Mesenchymal stem cell (in vitro differentiated cells and primary cell): ENCODE measurements around the gene RIMKLB.
A peak's percentile ranks its signal among the peaks of the same experiment; 100 is the strongest.

Source experiments
- DNase-seq: peaks from one replicate; pipeline ENCODE4 v3.0.0-alpha.2; 2013
- H2AFZ ChIP-seq: one replicate; pipeline ENCODE4 v1.6.1; 2013; ENCODE audit warnings: low read depth, mild to moderate bottlenecking, control low read depth, inconsistent platforms, low read length, moderate library complexity
- H2AK5ac ChIP-seq: 2 replicates; pipeline ENCODE4 v1.6.1; 2013; ENCODE audit warnings: low read length, moderate library complexity, mild to moderate bottlenecking, inconsistent platforms; ENCODE audit not compliant: severe bottlenecking
- H2BK120ac ChIP-seq: one replicate; pipeline ENCODE4 v1.6.1; 2013; ENCODE audit warnings: low read depth, mild to moderate bottlenecking, inconsistent platforms, low read length, moderate library complexity
- H2BK12ac ChIP-seq, 2 experiments: one replicate each; pipeline ENCODE4 v1.6.1; 2013; ENCODE audit warnings: inconsistent platforms in 2 of 2, low read length in 2 of 2, mild to moderate bottlenecking in 2 of 2, moderate library complexity in 2 of 2, control low read depth in 1 of 2
- H2BK15ac ChIP-seq: one replicate; pipeline ENCODE4 v1.6.1; 2013; ENCODE audit warnings: mild to moderate bottlenecking, low read depth, inconsistent platforms; ENCODE audit not compliant: poor library complexity, severe bottlenecking
- H2BK5ac ChIP-seq: 2 replicates; pipeline ENCODE4 v1.6.1; 2013; ENCODE audit warnings: low read depth, mild to moderate bottlenecking, low read length, control low read depth, inconsistent platforms; ENCODE audit not compliant: poor library complexity, severe bottlenecking
- H3K14ac ChIP-seq, 2 experiments: one replicate each; pipeline ENCODE4 v1.6.1; 2013; ENCODE audit warnings: inconsistent platforms in 2 of 2, low read length in 2 of 2, control low read depth in 1 of 2, mild to moderate bottlenecking in 1 of 2, moderate library complexity in 1 of 2
- H3K18ac ChIP-seq, 2 experiments: one replicate each; pipeline ENCODE4 v1.6.1; 2013; ENCODE audit warnings: inconsistent platforms in 2 of 2, low read length in 2 of 2, control low read depth in 1 of 2, low read depth in 1 of 2, mild to moderate bottlenecking in 1 of 2
- H3K23ac ChIP-seq, 2 experiments: one replicate each; pipeline ENCODE4 v1.6.1; 2013; ENCODE audit warnings: inconsistent platforms in 2 of 2, low read length in 2 of 2, mild to moderate bottlenecking in 2 of 2, moderate library complexity in 2 of 2, control low read depth in 1 of 2
- H3K27ac ChIP-seq: 2 replicates; pipeline ENCODE4 v1.5.1; 2013; ENCODE audit warnings: mild to moderate bottlenecking, moderate library complexity, low read length, control low read depth, inconsistent platforms; ENCODE audit not compliant: poor library complexity, severe bottlenecking
- H3K27me3 ChIP-seq, 2 experiments: 2 replicates each; pipeline versions ENCODE4 v1.6.1 to v1.7.0; 2013; ENCODE audit warnings: low read length in 2 of 2, mild to moderate bottlenecking in 2 of 2, moderate library complexity in 2 of 2, control low read depth in 1 of 2, inconsistent platforms in 1 of 2; ENCODE audit not compliant: control insufficient read depth in 1 of 2, insufficient read depth in 1 of 2
- H3K36me3 ChIP-seq, 2 experiments: 2 replicates each; pipeline versions ENCODE4 v1.6.1 to v1.7.0; 2013; ENCODE audit warnings: low read length in 2 of 2, control low read depth in 1 of 2, inconsistent platforms in 1 of 2, low read depth in 1 of 2, mild to moderate bottlenecking in 1 of 2; ENCODE audit not compliant: insufficient read depth in 2 of 2, control insufficient read depth in 1 of 2
- H3K4ac ChIP-seq, 2 experiments: one replicate each; pipeline ENCODE4 v1.6.1; 2013; ENCODE audit warnings: inconsistent platforms in 2 of 2, low read length in 2 of 2, mild to moderate bottlenecking in 2 of 2, moderate library complexity in 2 of 2, control low read depth in 1 of 2, low read depth in 1 of 2
- H3K4me1 ChIP-seq: 2 replicates; pipeline ENCODE4 v1.6.1; 2013; ENCODE audit warnings: low read depth, low read length, control low read depth; ENCODE audit not compliant: control insufficient read depth, insufficient read depth
- H3K4me2 ChIP-seq: 2 replicates; pipeline ENCODE4 v1.6.1; 2013; ENCODE audit warnings: low read length, mild to moderate bottlenecking, inconsistent platforms; ENCODE audit not compliant: poor library complexity, severe bottlenecking
- H3K4me3 ChIP-seq, 2 experiments: 2 replicates each; pipeline versions ENCODE4 v1.5.1 to v1.7.0; 2013; ENCODE audit warnings: low read length in 2 of 2, mild to moderate bottlenecking in 2 of 2, control low read depth in 1 of 2, low read depth in 1 of 2; ENCODE audit not compliant: insufficient read depth in 1 of 2
- H3K79me1 ChIP-seq: replicated peaks from 2 replicates; pipeline ENCODE4 v1.6.1; 2013; ENCODE audit warnings: mild to moderate bottlenecking, control low read depth, low read length, inconsistent platforms; ENCODE audit not compliant: poor library complexity, severe bottlenecking
- H3K9ac ChIP-seq: 2 replicates; pipeline ENCODE4 v1.7.0; 2013; ENCODE audit warnings: mild to moderate bottlenecking, low read length, moderate library complexity
- H3K9me3 ChIP-seq: 2 replicates; pipeline ENCODE4 v1.7.0; 2013; ENCODE audit warnings: mild to moderate bottlenecking, low read length; ENCODE audit not compliant: control insufficient read depth
- H4K8ac ChIP-seq: one replicate; pipeline ENCODE4 v1.6.1; 2013; ENCODE audit warnings: inconsistent platforms, mild to moderate bottlenecking, low read length, moderate library complexity
- H4K91ac ChIP-seq: one replicate; pipeline ENCODE4 v1.6.1; 2013; ENCODE audit warnings: mild to moderate bottlenecking, low read length, inconsistent platforms
- WGBS: methylation state at CpG from one replicate; pipeline ENCODE4 v1.1.7; 2013; ENCODE audit warnings: mixed read lengths; 5-methylcytosine and 5-hydroxymethylcytosine counted together

Gene RIMKLB

DNA sequence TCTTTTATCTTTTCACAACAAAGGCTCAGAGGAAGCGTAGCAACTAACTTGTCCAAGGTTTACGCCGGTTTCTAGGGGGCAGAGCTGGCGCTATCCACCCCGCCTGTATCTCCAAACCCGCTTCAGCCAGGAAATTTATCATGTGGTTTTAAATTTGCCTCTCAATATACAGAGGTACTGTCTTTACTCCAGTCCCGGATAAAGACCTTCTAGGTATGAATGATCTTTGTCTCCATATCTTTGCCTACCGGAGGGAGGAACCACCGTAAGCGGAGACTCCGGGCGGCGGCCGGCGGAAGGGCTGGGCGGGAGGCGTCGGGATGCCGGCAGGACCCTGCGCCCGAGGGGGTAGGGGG, 693 bp upstream of the RIMKLB start:
- H3K79me1 ChIP-seq: peaks cover 2% of the 10 kb centered on the region
- peak overlapping the region; percentile 83 to 87 for H3K4me3 ChIP-seq
- H2BK120ac ChIP-seq: peak overlapping the region; percentile 29
- no peak overlapping the region for H2BK15ac ChIP-seq
- peak; percentile 57 for DNase-seq
- peak overlapping the region; percentile 90 for H4K8ac ChIP-seq
- peak overlapping the region; percentile 95 for H3K9ac ChIP-seq
- H2BK12ac ChIP-seq: peak overlapping the region in 1 of 2 experiments; percentile 88
- peaks cover 2% of the 10 kb centered on the region for H3K4me1 ChIP-seq
- peak overlapping the region; percentile 15 to 79 for H3K4ac ChIP-seq
- peak overlapping the region in 1 of 2 experiments; percentile 65 for H3K14ac ChIP-seq
- H2AFZ ChIP-seq: peak overlapping the region; percentile 99
- H3K36me3 ChIP-seq: no peaks in the 10 kb centered on the region
- under 1% methylated on average over 17 of the region's 21 CpGs for WGBS
- peak overlapping the region; percentile 72 for H3K27ac ChIP-seq
- H2AK5ac ChIP-seq: no peak overlapping the region
- peak overlapping the region; percentile 87 for H2BK5ac ChIP-seq
- no peaks in the 10 kb centered on the region for H3K9me3 ChIP-seq
- H4K91ac ChIP-seq: peak overlapping the region; percentile 78
- peak overlapping the region; percentile 82 to 94 for H3K18ac ChIP-seq
- H3K23ac ChIP-seq: peak overlapping the region in 1 of 2 experiments; percentile 83
- H3K27me3 ChIP-seq: no peaks in the 10 kb centered on the region
- peak overlapping the region; percentile 94 for H3K4me2 ChIP-seq

DNA sequence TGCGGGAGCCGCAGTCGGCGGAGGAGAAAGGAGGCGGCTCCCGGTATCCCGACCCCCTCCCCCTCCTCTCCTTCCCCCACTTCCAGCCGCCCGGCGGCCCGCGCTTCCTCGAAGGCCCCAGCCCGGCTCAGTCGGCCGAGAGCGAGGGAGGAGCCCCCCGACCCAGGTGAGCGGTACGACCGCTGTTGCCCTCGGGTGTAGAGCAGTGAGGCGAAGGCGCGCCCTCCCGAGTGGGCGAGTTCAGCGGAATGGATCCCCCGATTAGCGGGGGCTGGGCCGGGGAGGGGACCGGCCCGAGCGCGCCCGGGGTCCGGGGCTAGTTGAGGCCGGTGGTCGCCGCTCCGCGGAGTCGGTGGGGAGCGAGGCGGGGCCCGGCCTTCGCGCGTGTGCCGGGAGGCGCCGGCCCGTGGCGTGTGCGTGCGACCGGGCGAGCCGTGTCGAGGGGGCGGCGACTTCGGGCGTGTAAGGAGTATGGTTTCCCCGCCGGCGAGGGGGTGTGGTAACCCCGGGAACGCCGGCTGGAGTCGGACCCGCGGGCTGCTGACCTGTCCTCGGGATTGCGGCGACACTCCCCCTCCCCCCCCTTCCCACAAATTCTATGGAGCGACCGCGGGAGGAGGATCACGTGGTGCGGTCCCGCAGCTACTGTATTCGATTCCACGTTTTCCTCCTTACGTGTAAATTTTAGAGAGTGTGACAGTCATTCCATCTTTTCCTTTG, 501 bp downstream of the RIMKLB start:
- H3K4me3 ChIP-seq: peak overlapping the region; percentile 87 to 92
- peak overlapping the region; percentile 68 to 100 for H3K18ac ChIP-seq
- H3K4ac ChIP-seq: peak overlapping the region; percentile 29 to 99
- peak overlapping the region; percentile 77 for H3K4me2 ChIP-seq
- H2BK15ac ChIP-seq: peak overlapping the region; percentile 91
- H3K9ac ChIP-seq: peak overlapping the region; percentile 93
- H2AK5ac ChIP-seq: no peak overlapping the region
- H3K9me3 ChIP-seq: no peaks in the 10 kb centered on the region
- peak overlapping the region; percentile 57 for H4K8ac ChIP-seq
- H3K4me1 ChIP-seq: peaks cover 2% of the 10 kb centered on the region
- no peaks in the 10 kb centered on the region for H3K36me3 ChIP-seq
- peak overlapping the region; percentile 83 for H3K27ac ChIP-seq
- H2BK120ac ChIP-seq: peak overlapping the region; percentile 37
- peak; percentile 81 for DNase-seq
- peak overlapping the region in 1 of 2 experiments; percentile 92 for H2BK12ac ChIP-seq
- peak overlapping the region; percentile 88 for H2AFZ ChIP-seq
- peak overlapping the region in 1 of 2 experiments; percentile 99 for H3K14ac ChIP-seq
- peak overlapping the region; percentile 92 for H4K91ac ChIP-seq
- H3K27me3 ChIP-seq: no peaks in the 10 kb centered on the region
- peak overlapping the region; percentile 95 for H2BK5ac ChIP-seq
- H3K79me1 ChIP-seq: peaks cover 2% of the 10 kb centered on the region
- under 1% methylated on average over 57 of the region's 85 CpGs for WGBS
- H3K23ac ChIP-seq: peak overlapping the region in 1 of 2 experiments; percentile 98

DNA sequence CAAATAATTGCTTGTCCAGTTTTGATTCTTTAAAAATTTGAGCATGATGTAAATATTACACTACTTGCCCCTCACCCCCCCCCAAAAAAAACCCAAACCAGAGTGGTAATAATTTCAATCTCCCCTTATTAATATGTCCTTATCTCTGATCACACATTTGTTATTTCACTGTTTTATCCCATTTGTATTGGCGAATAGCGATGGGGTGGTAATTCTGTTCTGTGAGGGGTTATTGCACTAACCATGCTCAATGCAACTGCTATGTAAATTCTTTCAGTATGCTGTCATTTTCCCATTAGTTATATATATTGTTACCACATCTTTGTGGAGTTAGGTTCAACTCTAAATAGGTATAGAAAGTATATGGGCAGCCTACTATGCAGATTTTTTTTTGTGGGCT, 1.1 kb downstream of the RIMKLB start:
- H3K14ac ChIP-seq: no peak overlapping the region
- H3K4me3 ChIP-seq: peak overlapping the region; percentile 87 to 92
- no peak overlapping the region for H4K8ac ChIP-seq
- WGBS: 17% methylated on average over 2 of the region's 2 CpGs
- H3K4ac ChIP-seq: no peak overlapping the region
- H3K18ac ChIP-seq: no peak overlapping the region
- peak overlapping the region; percentile 10 for H3K27ac ChIP-seq
- no peak overlapping the region for H3K23ac ChIP-seq
- no peaks in the 10 kb centered on the region for H3K27me3 ChIP-seq
- H4K91ac ChIP-seq: no peak overlapping the region
- H2BK15ac ChIP-seq: no peak overlapping the region
- no peak overlapping the region for H2BK120ac ChIP-seq
- H2AK5ac ChIP-seq: no peak overlapping the region
- H2AFZ ChIP-seq: no peak overlapping the region
- H3K4me2 ChIP-seq: peak overlapping the region; percentile 77
- peaks cover 2% of the 10 kb centered on the region for H3K4me1 ChIP-seq
- H2BK12ac ChIP-seq: no peak overlapping the region
- DNase-seq: peak; percentile 60
- peaks cover 2% of the 10 kb centered on the region for H3K79me1 ChIP-seq
- no peaks in the 10 kb centered on the region for H3K36me3 ChIP-seq
- H3K9ac ChIP-seq: peak overlapping the region; percentile 93
- H3K9me3 ChIP-seq: no peaks in the 10 kb centered on the region
- H2BK5ac ChIP-seq: no peak overlapping the region

DNA sequence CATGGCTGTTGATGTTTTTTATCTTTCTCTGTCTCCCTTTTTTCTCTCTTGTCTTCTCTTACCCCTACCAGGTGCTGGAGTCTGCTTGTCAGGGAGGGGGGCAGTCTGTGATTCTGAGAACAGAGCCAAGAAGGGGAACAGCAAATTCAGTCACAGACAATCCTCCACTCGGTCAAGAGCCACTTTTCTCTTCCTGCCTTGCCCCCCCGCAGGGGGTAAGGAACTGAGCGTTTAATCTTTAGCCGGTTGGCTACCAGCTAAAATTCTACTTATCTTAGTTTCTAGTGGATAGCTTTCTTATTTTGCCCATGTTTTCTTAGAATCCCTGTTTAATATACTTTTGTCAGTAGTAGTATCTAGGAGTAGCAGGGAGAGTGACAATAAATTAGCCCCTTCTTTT, 1.9 kb downstream of the RIMKLB start:
- no peak overlapping the region for H2BK12ac ChIP-seq
- no peak overlapping the region for H2BK5ac ChIP-seq
- peak overlapping the region; percentile 46 for H3K4me2 ChIP-seq
- peaks cover 2% of the 10 kb centered on the region for H3K4me1 ChIP-seq
- H2AK5ac ChIP-seq: no peak overlapping the region
- DNase-seq: no peak
- no peak overlapping the region for H4K91ac ChIP-seq
- WGBS: no CpG with 5 or more reads among the region's 4 CpGs
- H4K8ac ChIP-seq: no peak overlapping the region
- peak overlapping the region; percentile 93 for H3K9ac ChIP-seq
- no peaks in the 10 kb centered on the region for H3K9me3 ChIP-seq
- peaks cover 4% of the 10 kb centered on the region for H3K79me1 ChIP-seq
- H3K27me3 ChIP-seq: no peaks in the 10 kb centered on the region
- no peaks in the 10 kb centered on the region for H3K36me3 ChIP-seq
- H3K23ac ChIP-seq: no peak overlapping the region
- H3K18ac ChIP-seq: no peak overlapping the region
- no peak overlapping the region for H2BK120ac ChIP-seq
- peak overlapping the region in 1 of 2 experiments; percentile 92 for H3K4me3 ChIP-seq
- H3K27ac ChIP-seq: peak overlapping the region; percentile 39
- no peak overlapping the region for H2AFZ ChIP-seq
- no peak overlapping the region for H2BK15ac ChIP-seq
- no peak overlapping the region for H3K14ac ChIP-seq
- H3K4ac ChIP-seq: no peak overlapping the region
